WTC11 (cell line): ENCODE data around the gene RNF39.

Source experiments
- ATF1 ChIP-seq: sonication (generic); formaldehyde crosslinking; IDR thresholded peaks from 2 replicates; pipeline ENCODE4 v1.8.1; 2023; ENCODE audit warnings: mild to moderate bottlenecking, moderate library complexity, missing genetic modification reagents
- NFE2L1 ChIP-seq: sonication (generic); formaldehyde crosslinking; IDR thresholded peaks from 2 replicates; pipeline ENCODE4 v1.8.1; 2023; ENCODE audit warnings: missing genetic modification reagents
- ZNF263 ChIP-seq: sonication (generic); formaldehyde crosslinking; IDR thresholded peaks from 2 replicates; pipeline ENCODE4 v1.8.1; 2022; ENCODE audit warnings: low read depth, mild to moderate bottlenecking, moderate library complexity, missing genetic modification reagents
- TF ChIP-seq, protein P1 (sequence below): fragments of 200-600 bp; IDR thresholded peaks from 2 replicates; pipeline ENCODE4 v1.8.0; 2022; ENCODE audit warnings: antibody characterized with exemption
- TF ChIP-seq, protein P2 (sequence below): sonication (generic); formaldehyde crosslinking; conservative IDR thresholded peaks from 2 replicates; pipeline ENCODE4 v1.8.1; 2022; ENCODE audit warnings: mild to moderate bottlenecking, missing genetic modification reagents
- TF ChIP-seq, protein P3 (sequence below): sonication (generic); formaldehyde crosslinking; IDR thresholded peaks from 2 replicates; pipeline ENCODE4 v1.8.1; 2022; ENCODE audit warnings: missing genetic modification reagents, borderline replicate concordance

DNA sequence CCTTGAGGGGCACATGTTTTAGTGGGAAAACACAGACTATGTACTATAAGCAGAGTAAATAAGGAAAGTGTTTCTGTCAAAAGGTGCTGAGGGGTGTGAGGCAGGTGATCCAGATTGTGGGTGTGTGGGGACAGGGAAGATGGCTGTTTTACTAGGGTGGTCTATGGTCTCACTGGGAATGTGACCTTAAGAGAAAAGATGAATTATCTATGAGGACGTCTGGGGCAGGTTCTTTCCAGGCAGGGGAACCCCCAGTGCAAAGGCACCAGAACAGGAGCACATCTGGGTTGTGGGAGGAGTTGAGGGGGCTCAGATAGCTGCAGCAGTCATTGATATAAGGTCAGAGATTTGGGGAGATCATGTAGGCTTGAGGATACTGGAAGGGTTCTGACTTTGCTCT, 32.7 kb downstream of the RNF39 start:
- TF ChIP-seq ZNF263 (no peak), ATF1 (CRISPR knock-in tag) (no peak), NFE2L1 (CRISPR knock-in tag) (no peak)
- TF ChIP-seq, protein P1, sequence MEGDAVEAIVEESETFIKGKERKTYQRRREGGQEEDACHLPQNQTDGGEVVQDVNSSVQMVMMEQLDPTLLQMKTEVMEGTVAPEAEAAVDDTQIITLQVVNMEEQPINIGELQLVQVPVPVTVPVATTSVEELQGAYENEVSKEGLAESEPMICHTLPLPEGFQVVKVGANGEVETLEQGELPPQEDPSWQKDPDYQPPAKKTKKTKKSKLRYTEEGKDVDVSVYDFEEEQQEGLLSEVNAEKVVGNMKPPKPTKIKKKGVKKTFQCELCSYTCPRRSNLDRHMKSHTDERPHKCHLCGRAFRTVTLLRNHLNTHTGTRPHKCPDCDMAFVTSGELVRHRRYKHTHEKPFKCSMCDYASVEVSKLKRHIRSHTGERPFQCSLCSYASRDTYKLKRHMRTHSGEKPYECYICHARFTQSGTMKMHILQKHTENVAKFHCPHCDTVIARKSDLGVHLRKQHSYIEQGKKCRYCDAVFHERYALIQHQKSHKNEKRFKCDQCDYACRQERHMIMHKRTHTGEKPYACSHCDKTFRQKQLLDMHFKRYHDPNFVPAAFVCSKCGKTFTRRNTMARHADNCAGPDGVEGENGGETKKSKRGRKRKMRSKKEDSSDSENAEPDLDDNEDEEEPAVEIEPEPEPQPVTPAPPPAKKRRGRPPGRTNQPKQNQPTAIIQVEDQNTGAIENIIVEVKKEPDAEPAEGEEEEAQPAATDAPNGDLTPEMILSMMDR = no peak
- TF ChIP-seq, protein P2, sequence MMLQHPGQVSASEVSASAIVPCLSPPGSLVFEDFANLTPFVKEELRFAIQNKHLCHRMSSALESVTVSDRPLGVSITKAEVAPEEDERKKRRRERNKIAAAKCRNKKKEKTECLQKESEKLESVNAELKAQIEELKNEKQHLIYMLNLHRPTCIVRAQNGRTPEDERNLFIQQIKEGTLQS = no peak
- TF ChIP-seq, protein P3, sequence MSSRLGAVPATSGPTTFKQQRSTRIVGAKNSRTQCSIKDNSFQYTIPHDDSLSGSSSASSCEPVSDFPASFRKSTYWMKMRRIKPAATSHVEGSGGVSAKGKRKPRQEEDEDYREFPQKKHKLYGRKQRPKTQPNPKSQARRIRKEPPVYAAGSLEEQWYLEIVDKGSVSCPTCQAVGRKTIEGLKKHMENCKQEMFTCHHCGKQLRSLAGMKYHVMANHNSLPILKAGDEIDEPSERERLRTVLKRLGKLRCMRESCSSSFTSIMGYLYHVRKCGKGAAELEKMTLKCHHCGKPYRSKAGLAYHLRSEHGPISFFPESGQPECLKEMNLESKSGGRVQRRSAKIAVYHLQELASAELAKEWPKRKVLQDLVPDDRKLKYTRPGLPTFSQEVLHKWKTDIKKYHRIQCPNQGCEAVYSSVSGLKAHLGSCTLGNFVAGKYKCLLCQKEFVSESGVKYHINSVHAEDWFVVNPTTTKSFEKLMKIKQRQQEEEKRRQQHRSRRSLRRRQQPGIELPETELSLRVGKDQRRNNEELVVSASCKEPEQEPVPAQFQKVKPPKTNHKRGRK (CRISPR knock-in tag) = no peak
